SU-DHL-6 (cell line): ENCODE results near the gene ZNF688.

Source experiments
- CTCF ChIP-seq: fragments of 200-600 bp; sonication (generic); IDR thresholded peaks from one replicate; pipeline ENCODE4 v1.5.1; 2017; ENCODE audit warnings: antibody characterized with exemption, mild to moderate bottlenecking, low read length, moderate library complexity; ENCODE audit not compliant: insufficient read depth, poor library complexity, severe bottlenecking
- EZH2phosphoT487 ChIP-seq: fragments of 200-600 bp; sonication (generic), shearing (Covaris generic); conservative IDR thresholded peaks from 2 replicates; pipeline ENCODE4 v1.6.1; 2018; ENCODE audit warnings: mild to moderate bottlenecking, antibody characterized with exemption, low read length, moderate library complexity, mixed read lengths

- no peak for TF ChIP-seq CTCF
- no peak for TF ChIP-seq EZH2phosphoT487
Observed at GRCh38 chr16:30557957-30558788, 13.3 kb downstream of the ZNF688 start, which contains the start of gene ZNF764.
